ENCODE data around the gene NOL4L. TPM values are rescaled to one million over a fixed set of nuclear protein-coding genes. Genes with fewer than 3 reads are reported as not detected.

NOL4L gene
- total RNA-seq, 2 donors from 2014 or later = 39.6 to 50.7 TPM

DNA sequence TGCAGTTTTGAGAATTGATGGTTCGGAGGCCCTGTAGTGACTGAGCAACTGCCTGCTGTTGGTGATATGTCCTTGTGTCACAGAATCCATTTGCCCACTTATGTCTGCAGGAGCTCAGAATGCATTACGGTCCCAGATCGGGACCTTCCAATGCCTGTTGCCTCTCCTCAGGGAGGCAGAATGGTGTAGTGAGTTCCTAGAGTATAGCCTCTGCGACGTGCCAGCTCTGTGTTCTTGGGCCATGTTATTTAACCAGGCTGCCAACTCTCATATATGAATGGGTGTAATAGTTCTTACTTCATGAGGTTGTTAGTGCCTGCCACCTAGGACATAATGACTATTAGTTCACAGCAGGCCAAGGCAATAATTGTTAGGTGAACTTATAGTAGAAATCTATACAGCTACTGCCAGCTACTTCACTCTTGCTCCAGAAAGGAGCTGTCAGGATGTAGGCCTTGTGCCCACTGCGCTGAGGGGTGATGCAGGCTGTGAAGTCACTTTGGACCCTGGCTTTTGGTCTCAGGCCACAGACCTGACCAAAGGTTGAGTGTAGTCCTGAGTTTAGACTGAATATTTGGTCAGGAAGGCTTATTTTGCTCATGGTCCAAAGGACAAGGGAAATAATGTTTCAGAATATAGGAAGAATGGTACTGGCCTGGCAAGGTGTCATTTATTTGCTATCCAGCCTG is 144.9 kb downstream of the NOL4L start:
- Mint-ChIP-seq H3K36me3 (ENCODE audit: low read depth) (peaks cover 50% of the 10 kb centered on the region), H3K27me3 (ENCODE audit: insufficient read depth) (no peaks in the 10 kb centered on the region), H3K9me3 (no peaks in the 10 kb centered on the region), H3K4me3 (no peak overlapping the region), H3K27ac (no peak overlapping the region), H3K4me1 (peaks cover 36% of the 10 kb centered on the region)
- no peak overlapping the region for H3K4me3 ChIP-seq (ENCODE audit: low read length)
- 94 to 95% methylated on average over 6 of the region's 6 CpGs for WGBS, 2 experiments (ENCODE audit: insufficient coverage in 1 of 2, insufficient read length in 1 of 2)
- H3K9ac ChIP-seq (ENCODE audit: extremely low read depth, low read length, poor library complexity, severe bottlenecking) = no peak overlapping the region
- H3K9me3 ChIP-seq (ENCODE audit: control insufficient read depth, low read length) = no peaks in the 10 kb centered on the region
- H3K27me3 ChIP-seq (ENCODE audit: control insufficient read depth, insufficient read depth, low read length, poor library complexity, severe bottlenecking) = no peaks in the 10 kb centered on the region
- TF ChIP-seq, protein P1, sequence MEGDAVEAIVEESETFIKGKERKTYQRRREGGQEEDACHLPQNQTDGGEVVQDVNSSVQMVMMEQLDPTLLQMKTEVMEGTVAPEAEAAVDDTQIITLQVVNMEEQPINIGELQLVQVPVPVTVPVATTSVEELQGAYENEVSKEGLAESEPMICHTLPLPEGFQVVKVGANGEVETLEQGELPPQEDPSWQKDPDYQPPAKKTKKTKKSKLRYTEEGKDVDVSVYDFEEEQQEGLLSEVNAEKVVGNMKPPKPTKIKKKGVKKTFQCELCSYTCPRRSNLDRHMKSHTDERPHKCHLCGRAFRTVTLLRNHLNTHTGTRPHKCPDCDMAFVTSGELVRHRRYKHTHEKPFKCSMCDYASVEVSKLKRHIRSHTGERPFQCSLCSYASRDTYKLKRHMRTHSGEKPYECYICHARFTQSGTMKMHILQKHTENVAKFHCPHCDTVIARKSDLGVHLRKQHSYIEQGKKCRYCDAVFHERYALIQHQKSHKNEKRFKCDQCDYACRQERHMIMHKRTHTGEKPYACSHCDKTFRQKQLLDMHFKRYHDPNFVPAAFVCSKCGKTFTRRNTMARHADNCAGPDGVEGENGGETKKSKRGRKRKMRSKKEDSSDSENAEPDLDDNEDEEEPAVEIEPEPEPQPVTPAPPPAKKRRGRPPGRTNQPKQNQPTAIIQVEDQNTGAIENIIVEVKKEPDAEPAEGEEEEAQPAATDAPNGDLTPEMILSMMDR (conservative IDR thresholded peaks at IDR 0.05) = no peak
- H3K36me3 ChIP-seq (ENCODE audit: control insufficient read depth, insufficient read depth, low read length) = peaks cover 66% of the 10 kb centered on the region
- H3K27ac ChIP-seq (ENCODE audit: low read depth, low read length) = no peak overlapping the region
- DNase-seq = peak; percentile 29
- no peaks in the 10 kb centered on the region for H3K4me1 ChIP-seq (ENCODE audit: control insufficient read depth, insufficient read depth, low read length)

DNA sequence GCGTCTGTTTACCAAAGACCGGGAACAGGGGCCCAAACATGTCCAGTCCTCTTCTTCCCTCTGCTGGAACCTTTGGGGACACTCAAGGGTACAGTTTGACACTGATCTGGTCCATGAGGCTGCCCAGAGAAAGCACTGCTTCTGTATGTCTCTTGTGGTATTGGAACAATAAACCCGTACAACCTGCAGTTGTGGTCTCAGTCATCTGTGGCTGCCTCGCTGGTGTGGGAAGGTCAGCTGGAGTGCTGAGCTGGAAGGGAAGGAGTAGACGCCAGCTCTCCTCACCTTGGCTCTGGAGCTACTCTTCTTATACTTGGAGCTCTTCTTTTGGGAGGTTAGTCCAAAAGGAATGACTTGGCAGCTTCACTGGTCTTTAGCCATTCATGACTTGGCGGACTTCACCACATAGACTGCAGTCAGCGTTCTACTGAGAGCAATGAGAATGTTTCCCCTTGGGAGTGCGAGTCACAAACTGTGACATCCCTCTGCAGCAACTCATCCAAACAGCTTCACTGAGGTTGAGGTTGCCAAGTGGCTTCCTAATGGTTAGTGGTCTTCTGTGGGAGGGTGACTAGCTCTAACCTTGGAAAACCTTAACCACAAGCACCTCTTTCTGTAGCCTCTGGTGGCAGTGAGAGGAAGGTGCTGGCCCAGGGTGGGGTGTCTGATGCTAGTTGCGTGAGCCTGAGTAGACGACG is 145.9 kb downstream of the NOL4L start:
- DNase-seq = peak; percentile 49
- H3K36me3 ChIP-seq (ENCODE audit: control insufficient read depth, insufficient read depth, low read length) = peaks cover 67% of the 10 kb centered on the region
- Mint-ChIP-seq H3K27ac (no peak overlapping the region), H3K4me3 (no peak overlapping the region), H3K27me3 (ENCODE audit: insufficient read depth) (no peaks in the 10 kb centered on the region), H3K4me1 (peaks cover 28% of the 10 kb centered on the region), H3K9me3 (no peaks in the 10 kb centered on the region), H3K36me3 (ENCODE audit: low read depth) (peaks cover 52% of the 10 kb centered on the region)
- no peak overlapping the region for H3K9ac ChIP-seq (ENCODE audit: extremely low read depth, low read length, poor library complexity, severe bottlenecking)
- no peak overlapping the region for H3K4me3 ChIP-seq (ENCODE audit: low read length)
- TF ChIP-seq, protein P1 (conservative IDR thresholded peaks at IDR 0.05) = peak; percentile 44
- H3K27ac ChIP-seq (ENCODE audit: low read depth, low read length) = no peak overlapping the region
- WGBS, 2 experiments (ENCODE audit: insufficient coverage in 1 of 2, insufficient read length in 1 of 2) = 96 to 98% methylated on average over 8 to 11 of the region's 11 CpGs
- H3K4me1 ChIP-seq (ENCODE audit: control insufficient read depth, insufficient read depth, low read length) = no peaks in the 10 kb centered on the region
- H3K27me3 ChIP-seq (ENCODE audit: control insufficient read depth, insufficient read depth, low read length, poor library complexity, severe bottlenecking) = no peaks in the 10 kb centered on the region
- no peaks in the 10 kb centered on the region for H3K9me3 ChIP-seq (ENCODE audit: control insufficient read depth, low read length)

DNA sequence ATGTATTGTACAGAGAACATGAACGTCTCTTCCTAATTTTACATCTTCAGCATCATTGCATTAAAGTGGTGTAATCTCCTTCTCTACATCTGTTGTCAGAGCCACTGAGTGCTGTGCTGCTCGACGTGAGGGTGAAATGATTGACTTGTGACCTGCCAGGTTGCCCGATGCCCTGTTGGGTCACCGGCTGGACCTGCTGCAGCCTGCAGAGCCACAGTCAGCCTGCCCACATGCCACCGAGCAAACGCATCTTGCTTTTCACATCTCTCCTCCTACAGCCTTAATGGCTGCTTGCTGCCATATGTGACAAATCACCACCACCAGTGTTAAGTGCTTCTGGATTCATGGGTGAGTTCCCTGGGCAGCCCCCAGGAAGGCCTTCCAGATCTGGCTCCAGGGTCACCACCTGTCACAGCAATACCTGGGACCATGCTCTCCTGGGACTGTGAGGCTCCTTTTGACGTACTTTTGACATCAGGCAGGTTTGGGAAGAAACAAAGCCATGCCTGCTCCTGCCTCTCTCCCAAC is 146.7 kb downstream of the NOL4L start:
- peaks cover 55% of the 10 kb centered on the region for H3K36me3 Mint-ChIP-seq (ENCODE audit: low read depth)
- H3K27ac Mint-ChIP-seq = no peak overlapping the region
- Histone ChIP-seq H3K4me3 (ENCODE audit: low read length) (no peak overlapping the region), H3K36me3 (ENCODE audit: control insufficient read depth, insufficient read depth, low read length) (peaks cover 69% of the 10 kb centered on the region), H3K4me1 (ENCODE audit: control insufficient read depth, insufficient read depth, low read length) (no peaks in the 10 kb centered on the region), H3K9ac (ENCODE audit: extremely low read depth, low read length, poor library complexity, severe bottlenecking) (no peak overlapping the region), H3K27ac (ENCODE audit: low read depth, low read length) (no peak overlapping the region), H3K27me3 (ENCODE audit: control insufficient read depth, insufficient read depth, low read length, poor library complexity, severe bottlenecking) (no peaks in the 10 kb centered on the region), H3K9me3 (ENCODE audit: control insufficient read depth, low read length) (no peaks in the 10 kb centered on the region)
- H3K4me3 Mint-ChIP-seq = no peak overlapping the region
- DNase-seq = peak; percentile 19
- H3K27me3 Mint-ChIP-seq (ENCODE audit: insufficient read depth) = no peaks in the 10 kb centered on the region
- 91 to 96% methylated on average over 7 to 8 of the region's 8 CpGs for WGBS, 2 experiments (ENCODE audit: insufficient coverage in 1 of 2, insufficient read length in 1 of 2)
- H3K4me1 Mint-ChIP-seq = peaks cover 25% of the 10 kb centered on the region
- no peaks in the 10 kb centered on the region for H3K9me3 Mint-ChIP-seq
- TF ChIP-seq, protein P1 (conservative IDR thresholded peaks at IDR 0.05) = no peak

All from endodermal cell (in vitro differentiated cells).